Nephron (organoid): Measurements from ENCODE around the gene PPCDC.

Experiments
- H3K27ac Mint-ChIP-seq, 3 experiments: 2 replicates each; pipeline ENCODE4 v1.8.0; 2020; ENCODE audit warnings: mixed read lengths in 3 of 3, mild to moderate bottlenecking in 2 of 3, moderate library complexity in 1 of 3
- H3K27me3 Mint-ChIP-seq: 2 replicates; pipeline ENCODE4 v1.8.0; 2021; ENCODE audit warnings: low read depth, mild to moderate bottlenecking, moderate library complexity, mixed read lengths
- H3K36me3 Mint-ChIP-seq: 2 replicates; pipeline ENCODE4 v1.8.0; 2020; ENCODE audit warnings: low read depth, mixed read lengths
- H3K4me1 Mint-ChIP-seq: 2 replicates; pipeline ENCODE4 v1.8.0; 2020; ENCODE audit warnings: mixed read lengths
- H3K4me3 Mint-ChIP-seq, 3 experiments: 2 replicates each; pipeline ENCODE4 v1.8.0; 2020; ENCODE audit warnings: mild to moderate bottlenecking in 3 of 3, mixed read lengths in 3 of 3, moderate library complexity in 2 of 3
- H3K9me3 Mint-ChIP-seq: 2 replicates; pipeline ENCODE4 v1.8.0; 2020; ENCODE audit warnings: mixed read lengths
- CTCF ChIP-seq, 3 experiments: fragments of 200-600 bp; sonication (generic); IDR thresholded peaks; one replicate each; pipeline ENCODE4 v1.5.0; 2021; ENCODE audit warnings: antibody characterized with exemption in 3 of 3; ENCODE audit not compliant: unreplicated experiment in 3 of 3

PPCDC gene

GRCh38 chr15:75032395-75032794 lies 9.0 kb downstream of the PPCDC start:
- no peak for TF ChIP-seq CTCF (IDR thresholded peaks at IDR 0.05; ENCODE audit: unreplicated experiment in 3 of 3)
- H3K36me3 Mint-ChIP-seq: peaks cover 22% of the 10 kb centered on the region
- H3K4me1 Mint-ChIP-seq: peaks cover 18% of the 10 kb centered on the region
- H3K9me3 Mint-ChIP-seq: no peaks in the 10 kb centered on the region
- peaks cover 4% of the 10 kb centered on the region for H3K27me3 Mint-ChIP-seq
- H3K27ac Mint-ChIP-seq: no peak overlapping the region
- no peak overlapping the region for H3K4me3 Mint-ChIP-seq

GRCh38 chr15:75033809-75034208 lies 10.4 kb downstream of the PPCDC start:
- Mint-ChIP-seq H3K27me3 (peaks cover 4% of the 10 kb centered on the region), H3K9me3 (no peaks in the 10 kb centered on the region), H3K27ac (no peak overlapping the region), H3K4me1 (peaks cover 20% of the 10 kb centered on the region), H3K36me3 (peaks cover 30% of the 10 kb centered on the region), H3K4me3 (no peak overlapping the region)
- TF ChIP-seq CTCF (IDR thresholded peaks at IDR 0.05; ENCODE audit: unreplicated experiment in 3 of 3): no peak

- no peak for TF ChIP-seq CTCF (IDR thresholded peaks at IDR 0.05; ENCODE audit: unreplicated experiment in 3 of 3)
These were observed 11.2 kb downstream of the PPCDC start for GRCh38 chr15:75034615-75035014.

GRCh38 chr15:75036212-75036616 lies 12.8 kb downstream of the PPCDC start:
- Mint-ChIP-seq H3K9me3 (no peaks in the 10 kb centered on the region), H3K4me1 (peaks cover 14% of the 10 kb centered on the region), H3K36me3 (peaks cover 26% of the 10 kb centered on the region), H3K27me3 (peaks cover 4% of the 10 kb centered on the region), H3K4me3 (no peak overlapping the region), H3K27ac (no peak overlapping the region)
- no peak for TF ChIP-seq CTCF (IDR thresholded peaks at IDR 0.05; ENCODE audit: unreplicated experiment in 3 of 3)

More at GRCh38 chr15:75034615-75035014, 11.2 kb downstream of the PPCDC start:
- peaks cover 20% of the 10 kb centered on the region for H3K4me1 Mint-ChIP-seq
- peaks cover 4% of the 10 kb centered on the region for H3K27me3 Mint-ChIP-seq
- no peak overlapping the region for H3K27ac Mint-ChIP-seq
- H3K4me3 Mint-ChIP-seq: no peak overlapping the region
- H3K9me3 Mint-ChIP-seq: no peaks in the 10 kb centered on the region
- H3K36me3 Mint-ChIP-seq: peaks cover 30% of the 10 kb centered on the region

GRCh38 chr15:75037685-75038084 lies 14.3 kb downstream of the PPCDC start:
- Mint-ChIP-seq H3K9me3 (no peaks in the 10 kb centered on the region), H3K4me3 (no peak overlapping the region), H3K36me3 (peaks cover 27% of the 10 kb centered on the region), H3K27me3 (peaks cover 4% of the 10 kb centered on the region), H3K4me1 (peaks cover 14% of the 10 kb centered on the region), H3K27ac (no peak overlapping the region)
- TF ChIP-seq CTCF (IDR thresholded peaks at IDR 0.05; ENCODE audit: unreplicated experiment in 3 of 3): no peak

- TF ChIP-seq CTCF (IDR thresholded peaks at IDR 0.05; ENCODE audit: unreplicated experiment in 3 of 3): no peak
- Mint-ChIP-seq H3K27me3 (peaks cover 4% of the 10 kb centered on the region), H3K9me3 (no peaks in the 10 kb centered on the region), H3K36me3 (peaks cover 27% of the 10 kb centered on the region), H3K27ac (no peak overlapping the region), H3K4me1 (peaks cover 17% of the 10 kb centered on the region), H3K4me3 (no peak overlapping the region)
These were observed 14.8 kb downstream of the PPCDC start for GRCh38 chr15:75038231-75038630.
